ENCODE data around the gene PSMB1. TPM values are rescaled to one million over a fixed set of nuclear protein-coding genes. Genes with fewer than 3 reads are reported as not detected.

PSMB1 gene
- total RNA-seq, 4 donors from 2014 or later, result 208 to 291 (median 239) TPM

DNA sequence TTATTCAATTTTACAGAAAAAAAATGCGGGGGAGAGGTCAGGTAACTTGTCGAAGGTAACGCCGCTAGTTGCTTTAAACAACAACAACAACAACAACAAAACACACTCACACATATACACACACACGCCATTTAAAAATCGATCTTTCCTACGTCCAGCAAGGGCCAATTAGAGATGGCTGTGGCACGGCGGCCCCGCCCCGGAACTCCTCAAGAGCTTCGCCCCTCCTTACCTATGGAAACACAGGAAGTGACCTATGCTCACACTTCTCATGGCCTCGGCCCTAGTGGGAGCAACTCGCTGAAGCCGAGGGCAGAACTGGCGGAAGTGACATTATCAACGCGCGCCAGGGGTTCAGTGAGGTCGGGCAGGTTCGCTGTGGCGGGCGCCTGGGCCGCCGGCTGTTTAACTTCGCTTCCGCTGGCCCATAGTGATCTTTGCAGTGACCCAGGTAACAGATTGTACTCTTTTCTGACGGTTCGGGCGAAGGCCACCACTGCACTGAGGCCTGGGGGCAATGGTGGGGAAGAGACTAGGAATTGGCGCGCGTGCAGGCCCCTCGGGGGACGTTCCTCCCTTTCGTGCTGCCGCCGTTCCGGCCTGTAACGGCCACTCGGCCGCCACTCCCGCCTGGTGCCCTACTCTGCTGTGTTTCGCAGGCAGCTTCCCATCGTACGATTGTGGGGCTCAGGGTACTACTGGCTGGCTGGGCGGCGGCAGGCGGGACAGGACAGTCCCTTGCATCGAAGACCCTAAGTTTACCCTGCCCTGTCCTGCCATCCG, 1.1 kb upstream of the PSMB1 start, which contains the start of gene TBP:
TBP (plus strand) TSS at position 357 of the 783 bp plus-strand sequence. CDS start 2,661 bp downstream, outside the sequence.
- TF ChIP-seq CTCF (IDR thresholded peaks at IDR 0.05; ENCODE audit: low read depth), result no peak

GRCh38 chr6:170553534-170554012, 466 bp upstream of the PSMB1 start:
- TF ChIP-seq CTCF (IDR thresholded peaks at IDR 0.05; ENCODE audit: low read depth), result no peak

- TF ChIP-seq CTCF (IDR thresholded peaks at IDR 0.05; ENCODE audit: low read depth), result no peak
Measured at GRCh38 chr6:170545405-170545804, 7.7 kb downstream of the PSMB1 start.

DNA sequence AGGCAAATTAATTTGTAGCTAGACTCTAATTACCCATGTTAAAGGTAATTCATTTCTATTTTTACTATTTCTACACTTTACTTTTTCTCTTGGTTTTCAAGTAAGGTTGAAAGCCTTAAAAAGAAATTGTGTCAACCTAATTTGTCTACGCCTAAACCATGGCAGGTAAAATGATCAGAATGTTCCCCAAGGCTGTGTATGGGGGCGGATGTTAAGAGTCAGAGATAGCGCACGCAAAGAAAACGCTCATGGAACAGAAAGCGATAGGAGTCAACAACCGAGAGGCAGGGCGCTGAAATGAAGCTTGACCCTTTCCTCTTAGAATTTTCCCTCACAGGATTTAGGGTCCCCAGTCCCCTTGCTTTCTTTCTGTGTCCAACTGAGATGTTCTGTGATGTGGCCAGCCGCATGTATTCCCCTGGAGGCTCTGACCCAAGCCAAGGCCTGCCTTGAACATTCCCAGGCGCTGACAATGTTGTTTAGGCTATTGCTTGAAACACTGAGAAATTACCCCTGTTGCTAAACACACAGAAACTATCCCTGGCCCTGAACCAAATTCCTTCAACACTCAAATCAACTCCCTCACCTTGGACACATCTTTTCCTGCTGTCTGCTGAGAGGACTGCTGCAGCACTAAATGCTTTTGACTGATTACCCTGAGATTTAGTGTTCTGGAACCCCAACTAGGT, 10.9 kb downstream of the PSMB1 start:
- no peak for TF ChIP-seq CTCF (IDR thresholded peaks at IDR 0.05; ENCODE audit: low read depth)

- no peak for TF ChIP-seq CTCF (IDR thresholded peaks at IDR 0.05; ENCODE audit: low read depth)
Measured at GRCh38 chr6:170537329-170537728, 15.8 kb downstream of the PSMB1 start.

GRCh38 chr6:170536671-170537070, 16.4 kb downstream of the PSMB1 start:
- TF ChIP-seq CTCF (IDR thresholded peaks at IDR 0.05; ENCODE audit: low read depth), result no peak

DNA sequence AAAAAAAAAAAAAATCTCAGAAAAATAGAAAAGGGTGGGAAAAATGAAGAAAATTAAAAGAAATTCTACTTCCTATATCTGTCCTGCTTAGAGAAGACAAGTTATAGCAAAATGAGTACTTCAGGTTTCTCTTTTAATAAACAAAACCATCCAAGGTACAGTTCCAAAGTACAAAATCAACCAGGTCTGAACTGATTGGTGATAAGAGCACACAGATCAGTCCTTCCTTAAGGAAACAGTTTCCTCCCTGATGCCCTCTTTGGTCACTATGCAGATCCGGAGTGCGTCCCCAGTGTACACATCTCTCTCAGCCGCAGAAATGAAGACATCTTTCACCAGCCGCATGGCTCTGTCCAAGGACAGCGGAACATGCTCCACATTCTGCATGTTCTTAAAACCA, 18.1 kb downstream of the PSMB1 start:
- TF ChIP-seq CTCF (IDR thresholded peaks at IDR 0.05; ENCODE audit: low read depth), result no peak

All from subcutaneous adipose tissue (tissue), 4 donors.